ENCODE data around the gene DNAJA2. TPM values are rescaled to one million over a fixed set of nuclear protein-coding genes. Genes with fewer than 3 reads are reported as not detected.

Gene DNAJA2
- total and polyA plus RNA-seq, 3 experiments from 2014 or later: 89.8 to 90.6 (median 90.3) TPM

GRCh38 chr16:46986896-46987295 is 13.4 kb upstream of the DNAJA2 start:
- H3K36me3 ChIP-seq (ENCODE audit: insufficient read depth, low read length): no peaks in the 10 kb centered on the region
- H3K4me1 ChIP-seq (ENCODE audit: insufficient read depth, low read length): no peaks in the 10 kb centered on the region
- H3K9me3 Mint-ChIP-seq: no peaks in the 10 kb centered on the region
- no peaks in the 10 kb centered on the region for H3K9me3 ChIP-seq (ENCODE audit: low read length)
- CTCF ChIA-PET: no interaction called here
- POLR2A ChIA-PET: no interaction called here
- peaks cover 0 to 6% of the 10 kb centered on the region in 2 donors for H3K27me3 Mint-ChIP-seq
- H3K27me3 ChIP-seq (ENCODE audit: insufficient read depth, low read length, poor library complexity, severe bottlenecking): no peaks in the 10 kb centered on the region
- peaks cover 0 to 3% (median 0%) of the 10 kb centered on the region in 3 donors for H3K36me3 Mint-ChIP-seq
- H3K4me3 ChIP-seq (ENCODE audit: low read length): no peak overlapping the region
- no peaks in the 10 kb centered on the region for H3K4me1 Mint-ChIP-seq
- no peak overlapping the region for H3K27ac Mint-ChIP-seq
- no peak overlapping the region for H3K27ac ChIP-seq (ENCODE audit: low read depth, low read length)
- no peak overlapping the region for H3K4me3 Mint-ChIP-seq
- DNase-seq: no peak

- ChIA-PET POLR2A (no interaction called here), CTCF (no interaction called here)
- DNase-seq: no peak
- H3K4me1 ChIP-seq (ENCODE audit: insufficient read depth, low read length): no peaks in the 10 kb centered on the region
- peaks cover 0 to 2% (median 0%) of the 10 kb centered on the region in 3 donors for H3K36me3 Mint-ChIP-seq
- H3K4me3 ChIP-seq (ENCODE audit: low read length): no peak overlapping the region
- no peak overlapping the region for H3K27ac ChIP-seq (ENCODE audit: low read depth, low read length)
- no peak overlapping the region for H3K27ac Mint-ChIP-seq
- H3K27me3 Mint-ChIP-seq: peaks cover 0 to 6% of the 10 kb centered on the region in 2 donors
- H3K9me3 Mint-ChIP-seq: no peaks in the 10 kb centered on the region
- H3K27me3 ChIP-seq (ENCODE audit: insufficient read depth, low read length, poor library complexity, severe bottlenecking): no peaks in the 10 kb centered on the region
- H3K9me3 ChIP-seq (ENCODE audit: low read length): no peaks in the 10 kb centered on the region
- H3K4me1 Mint-ChIP-seq: no peaks in the 10 kb centered on the region
- H3K36me3 ChIP-seq (ENCODE audit: insufficient read depth, low read length): no peaks in the 10 kb centered on the region
- H3K4me3 Mint-ChIP-seq: no peak overlapping the region
These were observed 13.0 kb upstream of the DNAJA2 start for GRCh38 chr16:46986438-46986837.

GRCh38 chr16:46982335-46982734 is 8.9 kb upstream of the DNAJA2 start:
- no peaks in the 10 kb centered on the region for H3K27me3 ChIP-seq (ENCODE audit: insufficient read depth, low read length, poor library complexity, severe bottlenecking)
- H3K9me3 Mint-ChIP-seq: no peaks in the 10 kb centered on the region
- peaks cover 0 to 4% (median 0%) of the 10 kb centered on the region in 3 donors for H3K4me1 Mint-ChIP-seq
- no peak overlapping the region for H3K4me3 ChIP-seq (ENCODE audit: low read length)
- no peak overlapping the region for H3K27ac Mint-ChIP-seq
- H3K4me1 ChIP-seq (ENCODE audit: insufficient read depth, low read length): no peaks in the 10 kb centered on the region
- H3K9me3 ChIP-seq (ENCODE audit: low read length): no peaks in the 10 kb centered on the region
- H3K27me3 Mint-ChIP-seq: peaks cover 0 to 4% of the 10 kb centered on the region in 2 donors
- no peak overlapping the region for H3K4me3 Mint-ChIP-seq
- POLR2A ChIA-PET: no interaction called here
- CTCF ChIA-PET: no interaction called here
- H3K36me3 Mint-ChIP-seq: peaks cover 0 to 3% (median 0%) of the 10 kb centered on the region in 3 donors
- no peak overlapping the region for H3K27ac ChIP-seq (ENCODE audit: low read depth, low read length)
- H3K36me3 ChIP-seq (ENCODE audit: insufficient read depth, low read length): no peaks in the 10 kb centered on the region
- DNase-seq: no peak

GRCh38 chr16:46980926-46981325 is 7.5 kb upstream of the DNAJA2 start:
- peaks cover 0 to under 1% of the 10 kb centered on the region in 2 donors for H3K27me3 Mint-ChIP-seq
- Histone ChIP-seq H3K27me3 (ENCODE audit: insufficient read depth, low read length, poor library complexity, severe bottlenecking) (no peaks in the 10 kb centered on the region), H3K9me3 (ENCODE audit: low read length) (no peaks in the 10 kb centered on the region), H3K4me3 (ENCODE audit: low read length) (no peak overlapping the region), H3K36me3 (ENCODE audit: insufficient read depth, low read length) (no peaks in the 10 kb centered on the region), H3K4me1 (ENCODE audit: insufficient read depth, low read length) (no peaks in the 10 kb centered on the region), H3K27ac (ENCODE audit: low read depth, low read length) (no peak overlapping the region)
- H3K9me3 Mint-ChIP-seq: no peaks in the 10 kb centered on the region
- H3K4me3 Mint-ChIP-seq: no peak overlapping the region
- peaks cover 0 to 3% (median 0%) of the 10 kb centered on the region in 3 donors for H3K36me3 Mint-ChIP-seq
- CTCF ChIA-PET: no interaction called here
- DNase-seq: no peak
- H3K27ac Mint-ChIP-seq: peak overlapping the region in 1 of 8 donors; percentile 15
- H3K4me1 Mint-ChIP-seq: peaks cover 2 to 14% (median 12%) of the 10 kb centered on the region in 3 donors
- POLR2A ChIA-PET: no interaction called here

- Mint-ChIP-seq H3K27ac (peak overlapping the region in 6 of 8 donors; percentile 35 to 84 (median 60)), H3K9me3 (no peaks in the 10 kb centered on the region), H3K36me3 (peaks cover 0 to 19% (median 5%) of the 10 kb centered on the region in 3 donors), H3K27me3 (peaks cover 0 to 1% of the 10 kb centered on the region in 2 donors), H3K4me3 (no peak overlapping the region), H3K4me1 (peaks cover 28 to 39% (median 37%) of the 10 kb centered on the region in 3 donors)
- Histone ChIP-seq H3K4me3 (ENCODE audit: low read length) (no peak overlapping the region), H3K27me3 (ENCODE audit: insufficient read depth, low read length, poor library complexity, severe bottlenecking) (no peaks in the 10 kb centered on the region), H3K4me1 (ENCODE audit: insufficient read depth, low read length) (peaks cover 17% of the 10 kb centered on the region), H3K9me3 (ENCODE audit: low read length) (no peaks in the 10 kb centered on the region), H3K27ac (ENCODE audit: low read depth, low read length) (no peak overlapping the region), H3K36me3 (ENCODE audit: insufficient read depth, low read length) (no peaks in the 10 kb centered on the region)
- POLR2A ChIA-PET: interaction anchor here (0.7 kb wide), 1 partner anchor 14 kb away, joined by 6 read pairs; no protein-coding TSS in a partner anchor
- no peak for DNase-seq
- CTCF ChIA-PET: no interaction called here
These were observed 3.1 kb upstream of the DNAJA2 start for GRCh38 chr16:46976550-46976949.

GRCh38 chr16:46975908-46976470 is 2.5 kb upstream of the DNAJA2 start:
- H3K4me3 Mint-ChIP-seq: peak overlapping the region in 2 of 7 donors; percentile 6 to 25
- peak overlapping the region; percentile 12 to 94 (median 74) for H3K27ac Mint-ChIP-seq

GRCh38 chr16:46975165-46975564 is 1.7 kb upstream of the DNAJA2 start:
- Histone ChIP-seq H3K27ac (ENCODE audit: low read depth, low read length) (no peak overlapping the region), H3K4me1 (ENCODE audit: insufficient read depth, low read length) (peaks cover 25% of the 10 kb centered on the region), H3K9me3 (ENCODE audit: low read length) (no peaks in the 10 kb centered on the region), H3K4me3 (ENCODE audit: low read length) (no peak overlapping the region), H3K27me3 (ENCODE audit: insufficient read depth, low read length, poor library complexity, severe bottlenecking) (no peaks in the 10 kb centered on the region), H3K36me3 (ENCODE audit: insufficient read depth, low read length) (peaks cover 5% of the 10 kb centered on the region)
- Mint-ChIP-seq H3K4me1 (peaks cover 35 to 50% (median 48%) of the 10 kb centered on the region in 3 donors), H3K36me3 (peaks cover 6 to 27% (median 10%) of the 10 kb centered on the region in 3 donors), H3K9me3 (no peaks in the 10 kb centered on the region), H3K27me3 (peaks cover 0 to 1% of the 10 kb centered on the region in 2 donors), H3K4me3 (peak overlapping the region in 1 of 7 donors; percentile 94), H3K27ac (peak overlapping the region; percentile 45 to 100 (median 94))
- ChIA-PET CTCF (interaction anchor here (3.0 kb wide), 1 partner anchor 63 kb away, joined by 14 read pairs; no protein-coding TSS in a partner anchor), POLR2A (no interaction called here)
- DNase-seq: no peak

More at GRCh38 chr16:46975908-46976470, 2.5 kb upstream of the DNAJA2 start:
- POLR2A ChIA-PET: interaction anchor here (0.7 kb wide), 1 partner anchor 14 kb away, joined by 6 read pairs; no protein-coding TSS in a partner anchor
- Mint-ChIP-seq H3K27me3 (peaks cover 0 to 1% of the 10 kb centered on the region in 2 donors), H3K36me3 (peaks cover 4 to 23% (median 8%) of the 10 kb centered on the region in 3 donors), H3K9me3 (no peaks in the 10 kb centered on the region), H3K4me1 (peaks cover 32 to 45% (median 43%) of the 10 kb centered on the region in 3 donors)
- H3K27ac ChIP-seq (ENCODE audit: low read depth, low read length): no peak overlapping the region
- H3K27me3 ChIP-seq (ENCODE audit: insufficient read depth, low read length, poor library complexity, severe bottlenecking): no peaks in the 10 kb centered on the region
- peaks cover 4% of the 10 kb centered on the region for H3K36me3 ChIP-seq (ENCODE audit: insufficient read depth, low read length)
- no peak overlapping the region for H3K4me3 ChIP-seq (ENCODE audit: low read length)
- CTCF ChIA-PET: no interaction called here
- no peaks in the 10 kb centered on the region for H3K9me3 ChIP-seq (ENCODE audit: low read length)
- no peak for DNase-seq
- H3K4me1 ChIP-seq (ENCODE audit: insufficient read depth, low read length): peaks cover 23% of the 10 kb centered on the region

GRCh38 chr16:46974352-46974751 is 878 bp upstream of the DNAJA2 start:
- Histone ChIP-seq H3K27ac (ENCODE audit: low read depth, low read length) (peak overlapping the region; percentile 87), H3K4me1 (ENCODE audit: insufficient read depth, low read length) (peaks cover 33% of the 10 kb centered on the region), H3K4me3 (ENCODE audit: low read length) (peak overlapping the region; percentile 45), H3K9me3 (ENCODE audit: low read length) (no peaks in the 10 kb centered on the region), H3K36me3 (ENCODE audit: insufficient read depth, low read length) (peaks cover 5% of the 10 kb centered on the region), H3K27me3 (ENCODE audit: insufficient read depth, low read length, poor library complexity, severe bottlenecking) (no peaks in the 10 kb centered on the region)
- Mint-ChIP-seq H3K4me1 (peaks cover 42 to 56% (median 56%) of the 10 kb centered on the region in 3 donors), H3K27ac (peak overlapping the region; percentile 89 to 100 (median 99)), H3K27me3 (peaks cover 0 to 1% of the 10 kb centered on the region in 2 donors), H3K36me3 (peaks cover 6 to 32% (median 8%) of the 10 kb centered on the region in 3 donors), H3K9me3 (no peaks in the 10 kb centered on the region), H3K4me3 (peak overlapping the region; percentile 83 to 97 (median 91))
- peak in 3 of 5 donors; percentile 9 to 46 (median 39) for DNase-seq
- ChIA-PET POLR2A (interaction anchor here (0.6 to 2.6 kb wide), 6 partner anchors 11 to 1638 kb away, joined by 3 to 12 read pairs (median 6); partner anchors contain the start of genes ITFG1 and PHKB), CTCF (interaction anchor here (1.3 to 3.0 kb wide), 4 partner anchors 12 to 167 kb away, joined by 3 to 14 read pairs (median 8); no protein-coding TSS in a partner anchor)

Data from CD8-positive, alpha-beta memory T cell (primary cell).